ENCODE results near the gene EP400.

DNA sequence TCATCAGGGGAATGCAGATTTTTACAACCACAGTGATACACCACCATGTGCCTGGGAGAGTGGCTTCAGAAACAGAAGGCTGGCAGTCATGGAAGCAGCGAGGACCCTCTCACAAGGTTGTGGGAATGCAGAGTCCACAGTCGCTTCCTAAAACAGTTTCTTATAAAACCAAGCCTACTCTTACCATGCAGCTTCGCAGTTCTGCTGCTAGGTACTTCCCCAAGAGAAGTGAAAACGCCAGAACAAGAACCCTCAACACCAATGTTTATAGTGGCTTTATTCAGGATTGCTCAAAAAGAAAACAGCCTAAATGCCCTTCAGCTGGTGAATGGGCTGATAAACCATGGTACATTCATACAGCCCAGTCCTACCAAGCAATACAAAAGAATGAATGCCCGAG, 107.2 kb downstream of the EP400 start:
- no peak for TF ChIP-seq POLR2AphosphoS5 (IDR thresholded peaks at IDR 0.05)
- TF ChIP-seq, protein P1, sequence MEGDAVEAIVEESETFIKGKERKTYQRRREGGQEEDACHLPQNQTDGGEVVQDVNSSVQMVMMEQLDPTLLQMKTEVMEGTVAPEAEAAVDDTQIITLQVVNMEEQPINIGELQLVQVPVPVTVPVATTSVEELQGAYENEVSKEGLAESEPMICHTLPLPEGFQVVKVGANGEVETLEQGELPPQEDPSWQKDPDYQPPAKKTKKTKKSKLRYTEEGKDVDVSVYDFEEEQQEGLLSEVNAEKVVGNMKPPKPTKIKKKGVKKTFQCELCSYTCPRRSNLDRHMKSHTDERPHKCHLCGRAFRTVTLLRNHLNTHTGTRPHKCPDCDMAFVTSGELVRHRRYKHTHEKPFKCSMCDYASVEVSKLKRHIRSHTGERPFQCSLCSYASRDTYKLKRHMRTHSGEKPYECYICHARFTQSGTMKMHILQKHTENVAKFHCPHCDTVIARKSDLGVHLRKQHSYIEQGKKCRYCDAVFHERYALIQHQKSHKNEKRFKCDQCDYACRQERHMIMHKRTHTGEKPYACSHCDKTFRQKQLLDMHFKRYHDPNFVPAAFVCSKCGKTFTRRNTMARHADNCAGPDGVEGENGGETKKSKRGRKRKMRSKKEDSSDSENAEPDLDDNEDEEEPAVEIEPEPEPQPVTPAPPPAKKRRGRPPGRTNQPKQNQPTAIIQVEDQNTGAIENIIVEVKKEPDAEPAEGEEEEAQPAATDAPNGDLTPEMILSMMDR (IDR thresholded peaks at IDR 0.05) = no peak
